Measurements from ENCODE around the gene GDF10. TPM values are rescaled to one million over a fixed set of nuclear protein-coding genes. Genes with fewer than 3 reads are reported as not detected.

Gene GDF10
- total RNA-seq, 1 experiment from 2014 or later = 0.24 TPM

- TF ChIP-seq IRF2 (CRISPR knock-in tag; IDR thresholded peaks at IDR 0.05; ENCODE audit: borderline replicate concordance, low read depth) (no peak), ZMAT4 (CRISPR knock-in tag; IDR thresholded peaks at IDR 0.05) (no peak), AR (CRISPR knock-in tag; IDR thresholded peaks at IDR 0.05) (no peak), NFATC4 (CRISPR knock-in tag; IDR thresholded peaks at IDR 0.05) (no peak)
Measured at GRCh38 chr10:47339759-47340607, 40.0 kb downstream of the GDF10 start (continued).

- CTCF ChIA-PET = interaction anchor here (0.5 to 1.7 kb wide), 33 partner anchors 9 to 345 kb away, joined by 3 to 14 read pairs (median 4); partner anchors contain the start of genes GDF10 and ZNF488
- peak; percentile 83 for ATAC-seq
- POLR2A ChIA-PET = no interaction called here
- peak; percentile 86 for DNase-seq (ENCODE audit: low spot score)
- H3K9me3 Mint-ChIP-seq = no peaks in the 10 kb centered on the region
- H3K4me3 Mint-ChIP-seq = no peak overlapping the region
- H3K27me3 Mint-ChIP-seq (ENCODE audit: low read depth) = no peaks in the 10 kb centered on the region
- peaks cover 21% of the 10 kb centered on the region for H3K4me1 Mint-ChIP-seq
- no peaks in the 10 kb centered on the region for H3K36me3 Mint-ChIP-seq
- no peak overlapping the region for H3K27ac Mint-ChIP-seq
- TF ChIP-seq PRDM15 (CRISPR knock-in tag; IDR thresholded peaks at IDR 0.05) = no peak
- TF ChIP-seq CTCF (IDR thresholded peaks at IDR 0.05) = peak; percentile 97
Measured at GRCh38 chr10:47340608-47341170, 40.7 kb downstream of the GDF10 start.

- H3K27ac Mint-ChIP-seq = no peak overlapping the region
- no peaks in the 10 kb centered on the region for H3K27me3 Mint-ChIP-seq (ENCODE audit: low read depth)
- TF ChIP-seq SOX15 (CRISPR knock-in tag; IDR thresholded peaks at IDR 0.05) (no peak), ZNF232 (CRISPR knock-in tag; IDR thresholded peaks at IDR 0.05) (no peak), SMAD3 (CRISPR knock-in tag; IDR thresholded peaks at IDR 0.05; ENCODE audit: borderline replicate concordance) (no peak), CTCF (IDR thresholded peaks at IDR 0.05) (no peak), ERG (CRISPR knock-in tag; IDR thresholded peaks at IDR 0.05) (no peak), NR2C2 (CRISPR knock-in tag; IDR thresholded peaks at IDR 0.05) (no peak), ESRRA (CRISPR knock-in tag; IDR thresholded peaks at IDR 0.05; ENCODE audit: borderline replicate concordance) (no peak), CDX4 (CRISPR knock-in tag; IDR thresholded peaks at IDR 0.05; ENCODE audit: borderline replicate concordance) (no peak), JAZF1 (CRISPR knock-in tag; IDR thresholded peaks at IDR 0.05) (no peak)
- DNase-seq (ENCODE audit: low spot score) (no peak), ATAC-seq (no peak)
- POLR2A ChIA-PET = no interaction called here
- CTCF ChIA-PET = interaction anchor here (1.1 kb wide), 1 partner anchor 34 kb away, joined by 3 read pairs; no protein-coding TSS in a partner anchor
- no peaks in the 10 kb centered on the region for H3K9me3 Mint-ChIP-seq
- H3K4me1 Mint-ChIP-seq = peaks cover 25% of the 10 kb centered on the region
- no peak overlapping the region for H3K4me3 Mint-ChIP-seq
- no peaks in the 10 kb centered on the region for H3K36me3 Mint-ChIP-seq
Measured at GRCh38 chr10:47344996-47345870, 45.2 kb downstream of the GDF10 start.

All from WTC11 (cell line).